Measurements from ENCODE around the gene HOTAIR.

DNA sequence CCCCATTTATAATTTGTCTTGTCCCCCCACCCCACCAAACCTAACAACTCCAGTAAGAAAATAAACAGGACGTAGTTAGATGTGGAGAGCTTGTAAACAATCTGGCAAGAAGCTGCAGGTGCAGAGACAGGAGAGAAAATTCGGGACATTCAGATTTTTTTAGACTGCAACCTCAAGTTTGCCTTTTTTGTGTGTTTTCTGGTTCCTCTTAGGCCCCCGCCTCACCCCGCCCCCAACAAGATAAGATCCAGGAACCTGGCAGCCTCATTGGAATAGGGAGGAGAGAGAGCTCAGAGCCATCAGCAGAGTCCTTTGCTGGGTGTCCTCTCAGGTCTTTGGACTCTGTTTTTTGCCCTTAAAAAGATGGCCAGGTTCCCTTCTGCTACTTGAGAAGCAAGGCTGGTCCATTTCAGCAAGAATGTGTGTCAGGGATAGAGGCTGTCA is 13.1 kb upstream of the HOTAIR start:
- TF ChIP-seq, protein P1, sequence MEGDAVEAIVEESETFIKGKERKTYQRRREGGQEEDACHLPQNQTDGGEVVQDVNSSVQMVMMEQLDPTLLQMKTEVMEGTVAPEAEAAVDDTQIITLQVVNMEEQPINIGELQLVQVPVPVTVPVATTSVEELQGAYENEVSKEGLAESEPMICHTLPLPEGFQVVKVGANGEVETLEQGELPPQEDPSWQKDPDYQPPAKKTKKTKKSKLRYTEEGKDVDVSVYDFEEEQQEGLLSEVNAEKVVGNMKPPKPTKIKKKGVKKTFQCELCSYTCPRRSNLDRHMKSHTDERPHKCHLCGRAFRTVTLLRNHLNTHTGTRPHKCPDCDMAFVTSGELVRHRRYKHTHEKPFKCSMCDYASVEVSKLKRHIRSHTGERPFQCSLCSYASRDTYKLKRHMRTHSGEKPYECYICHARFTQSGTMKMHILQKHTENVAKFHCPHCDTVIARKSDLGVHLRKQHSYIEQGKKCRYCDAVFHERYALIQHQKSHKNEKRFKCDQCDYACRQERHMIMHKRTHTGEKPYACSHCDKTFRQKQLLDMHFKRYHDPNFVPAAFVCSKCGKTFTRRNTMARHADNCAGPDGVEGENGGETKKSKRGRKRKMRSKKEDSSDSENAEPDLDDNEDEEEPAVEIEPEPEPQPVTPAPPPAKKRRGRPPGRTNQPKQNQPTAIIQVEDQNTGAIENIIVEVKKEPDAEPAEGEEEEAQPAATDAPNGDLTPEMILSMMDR (conservative IDR thresholded peaks at IDR 0.05 in 1 of 2, IDR thresholded peaks at IDR 0.05 in 1 of 2; ENCODE audit: low read depth in 1 of 2, low read length in 2 of 2) = no peak
- no peak for TF ChIP-seq EZH2 (IDR thresholded peaks at IDR 0.05; ENCODE audit: low read length, missing control alignments)
